ENCODE results near the gene L2HGDH.
"Not testable (repeated sequence)": the region's sequence is repeated elsewhere in the genome, so short reads cannot be mapped to it uniquely, and the experiment has no call there.

L2HGDH gene

GRCh38 chr14:50311972-50312733 lies at the start of gene L2HGDH, which contains the start of gene DMAC2L:
Gene L2HGDH (minus strand): TSS chr14:50312229. CDS start chr14:50312150, 79 bp downstream.
Gene DMAC2L (plus strand): TSS chr14:50312324. CDS start chr14:50321488, 9,164 bp downstream.
- peak; percentile 97 for DNase-seq

DNA sequence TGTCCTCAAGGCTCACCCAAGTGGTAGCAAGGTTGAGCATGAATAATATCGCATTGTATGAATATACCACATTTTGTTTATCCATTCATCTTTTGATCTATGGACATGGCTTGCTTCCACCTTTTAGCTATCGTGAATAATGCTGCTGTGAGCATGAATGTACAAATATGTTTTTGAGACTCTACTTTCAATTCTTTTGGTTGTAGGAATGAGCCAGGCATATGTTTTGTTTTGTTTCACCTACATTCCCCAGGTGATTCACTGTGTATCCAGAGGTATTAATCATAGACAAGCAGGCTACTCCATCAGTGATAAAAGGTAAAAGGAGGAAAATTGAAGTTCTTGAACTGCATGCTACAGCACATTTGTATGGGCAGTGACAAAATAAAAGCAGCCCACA lies 48.8 kb upstream of the L2HGDH start:
- no peak for DNase-seq

DNA sequence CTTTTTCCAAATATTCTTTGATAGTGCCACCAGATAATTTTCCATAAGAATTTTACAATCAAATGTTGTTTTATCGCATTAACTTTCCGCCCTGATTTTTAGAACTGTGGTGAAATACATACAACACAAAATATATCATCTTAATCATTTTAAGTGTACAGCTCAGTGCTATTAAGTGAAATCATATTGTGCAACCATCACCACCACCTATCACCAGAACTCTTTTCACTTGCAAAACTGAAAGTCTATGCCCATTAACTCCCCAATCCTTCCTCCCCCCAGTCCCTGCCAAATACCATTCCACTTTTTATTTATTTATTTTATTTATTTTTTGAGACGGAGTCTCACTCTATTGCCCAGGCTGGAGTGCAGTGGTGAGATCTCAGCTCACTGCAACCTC lies 48.1 kb upstream of the L2HGDH start:
- DNase-seq: no peak

- no peak for DNase-seq
Observed at GRCh38 chr14:50359631-50360030, 47.6 kb upstream of the L2HGDH start.

- no peak for DNase-seq
Observed at GRCh38 chr14:50357753-50358395, 45.8 kb upstream of the L2HGDH start.

DNA sequence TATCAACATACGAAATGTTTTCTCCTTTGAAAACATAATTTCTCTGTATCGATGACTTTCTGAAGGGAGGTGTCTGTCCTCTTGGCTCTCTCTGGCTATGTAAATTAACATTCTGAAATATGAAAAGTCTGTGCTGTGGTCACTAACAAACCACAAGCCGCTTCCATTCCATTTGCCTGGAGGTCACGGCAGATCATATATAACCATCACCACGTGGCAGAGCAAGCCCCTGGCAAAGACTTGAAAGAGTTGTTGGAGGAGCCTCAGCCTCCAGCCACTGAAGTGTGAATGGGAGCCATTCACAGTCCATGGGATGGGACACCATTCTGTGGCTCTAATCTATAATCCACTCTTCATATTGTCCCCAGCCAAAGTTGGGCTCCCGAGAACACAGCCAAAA lies 45.1 kb upstream of the L2HGDH start:
- no peak for DNase-seq

GRCh38 chr14:50356283-50356682 lies 44.3 kb upstream of the L2HGDH start:
- DNase-seq: not testable (repeated sequence)

- DNase-seq: no peak
Observed at GRCh38 chr14:50355692-50356091, 43.7 kb upstream of the L2HGDH start.

DNA sequence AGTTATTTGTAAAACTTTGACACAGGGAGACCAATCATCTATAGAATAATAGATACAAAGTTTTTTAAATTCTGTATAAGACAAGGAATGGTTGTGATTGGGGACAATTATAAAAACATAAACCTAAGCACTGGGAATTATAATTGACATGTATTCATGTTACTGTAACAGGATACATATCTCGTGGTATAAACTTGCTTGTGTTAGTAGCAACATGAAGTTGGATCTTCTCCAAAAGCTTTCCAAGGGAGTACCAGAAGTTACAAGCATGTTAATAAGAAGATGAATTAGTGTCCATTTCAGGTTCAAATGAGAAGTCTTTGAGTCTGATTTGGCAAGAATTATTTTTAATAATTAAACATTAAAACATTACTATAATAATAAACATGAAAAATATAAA lies 42.5 kb upstream of the L2HGDH start:
- no peak for DNase-seq

DNA sequence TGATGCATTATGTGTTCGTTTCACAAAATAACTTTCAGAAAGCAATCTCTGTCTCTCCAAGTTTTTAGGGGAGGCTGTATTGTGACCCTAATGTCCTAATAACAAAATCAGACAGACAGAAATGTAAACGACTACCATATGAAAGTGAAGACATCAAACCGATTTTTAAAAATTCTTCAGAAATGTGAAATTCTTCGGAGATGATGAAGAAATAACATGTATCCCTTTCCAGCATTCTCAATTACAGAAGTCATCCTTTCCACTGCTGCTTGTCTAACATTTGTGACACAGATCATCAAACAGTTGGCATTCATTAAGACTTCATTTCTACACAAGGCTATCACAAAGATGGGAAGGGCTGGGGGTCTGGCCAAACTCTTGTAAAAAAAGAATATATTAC lies 41.1 kb upstream of the L2HGDH start:
- no peak for DNase-seq

- DNase-seq: no peak
Observed at GRCh38 chr14:50352584-50352983, 40.6 kb upstream of the L2HGDH start.

DNA sequence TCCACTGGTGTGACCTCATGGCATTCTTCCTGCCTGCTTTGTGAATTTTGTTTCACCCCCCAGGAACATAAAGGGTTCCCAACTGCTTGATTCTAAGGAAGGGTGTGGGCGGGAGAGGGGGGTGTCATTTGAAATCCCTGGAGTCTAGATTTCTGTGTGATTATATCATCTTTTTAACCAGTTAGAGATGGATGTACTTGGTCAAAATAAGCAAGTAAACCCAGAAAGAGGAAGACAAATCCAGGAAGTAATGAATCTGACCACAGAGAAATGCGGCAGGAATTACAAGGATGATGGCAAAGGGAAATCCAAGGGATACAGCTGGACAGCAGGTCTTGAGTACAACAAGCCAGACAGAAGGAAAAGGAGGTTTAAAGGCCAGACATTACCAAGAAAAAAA lies 38.9 kb upstream of the L2HGDH start:
- DNase-seq: no peak

DNA sequence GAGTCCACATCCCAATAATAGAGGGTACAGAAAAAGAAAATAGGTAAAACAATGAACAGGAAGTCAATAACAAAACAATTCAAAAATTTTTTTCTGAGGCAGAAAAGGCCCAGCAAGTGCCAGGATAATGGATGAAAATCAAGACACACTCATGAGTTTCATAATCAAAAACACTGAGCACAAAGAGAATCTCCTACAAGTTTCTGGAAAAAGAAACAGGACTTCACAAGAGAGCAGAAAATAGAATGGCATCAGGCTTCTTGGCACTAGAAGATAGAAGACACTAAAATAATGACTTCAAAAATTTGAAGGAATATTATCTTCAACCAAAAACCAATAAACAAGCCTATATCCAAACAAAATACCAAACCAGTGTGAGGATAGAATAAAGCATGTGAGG lies 36.9 kb upstream of the L2HGDH start:
- no peak for DNase-seq

DNA sequence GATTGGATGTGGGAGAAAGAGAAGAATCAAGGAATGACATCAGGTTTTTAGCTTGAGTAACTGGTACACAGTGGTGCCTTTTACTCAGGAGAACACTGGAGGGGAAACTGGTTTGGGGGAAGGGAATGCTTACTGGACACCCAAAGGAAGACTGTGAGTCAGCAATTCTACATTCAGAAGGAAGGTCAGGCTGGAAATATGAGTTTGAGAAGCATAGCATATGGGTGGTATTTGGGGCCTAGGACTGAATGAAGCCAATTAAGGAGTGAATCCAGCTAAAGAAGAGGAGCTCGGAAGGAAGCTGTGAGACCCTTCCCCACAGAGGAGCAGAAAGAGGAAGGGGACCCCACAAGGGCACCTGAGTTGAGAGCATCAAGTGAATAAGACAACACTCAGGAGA lies 35.5 kb upstream of the L2HGDH start:
- peak; percentile 63 for DNase-seq

GRCh38 chr14:50345846-50346422 lies 33.9 kb upstream of the L2HGDH start:
- no peak for DNase-seq

- DNase-seq: no peak
Observed at GRCh38 chr14:50344876-50345563, 33.0 kb upstream of the L2HGDH start.

DNA sequence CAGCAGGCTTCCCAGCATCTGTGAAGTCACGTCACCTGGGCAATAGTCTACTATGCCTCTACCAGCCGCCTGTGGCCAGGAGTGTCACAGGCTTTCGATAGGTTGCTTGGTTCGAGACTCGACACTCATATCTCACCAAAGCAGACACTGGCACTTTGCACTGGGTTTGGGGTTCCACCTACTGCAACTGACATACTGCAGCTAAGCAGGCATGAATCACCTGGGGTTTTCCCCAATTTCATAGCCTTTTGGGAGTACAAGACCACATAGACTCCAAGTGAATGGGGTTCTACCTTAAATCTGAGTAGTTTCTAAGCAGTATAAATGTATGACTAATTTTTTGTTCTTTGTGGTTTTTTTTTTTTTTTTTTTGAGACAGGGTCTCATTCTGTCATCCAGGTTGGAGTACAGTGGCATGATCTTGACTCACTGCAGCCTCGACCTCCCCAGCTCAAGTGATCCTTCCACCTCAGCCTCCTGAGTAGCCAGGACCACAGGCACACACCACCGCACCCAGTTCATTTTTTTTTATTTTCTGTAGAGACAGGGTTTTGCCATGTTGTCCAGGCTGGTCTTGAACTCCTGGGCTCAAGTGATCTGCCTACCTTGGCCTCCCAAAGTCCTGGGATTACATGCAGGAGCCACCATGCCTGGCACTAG lies 32.2 kb upstream of the L2HGDH start:
- no peak for DNase-seq

GRCh38 chr14:50343434-50343833 lies 31.4 kb upstream of the L2HGDH start:
- DNase-seq: no peak

GRCh38 chr14:50342221-50343078 lies 30.4 kb upstream of the L2HGDH start:
- peak; percentile 75 for DNase-seq

GRCh38 chr14:50340963-50341362 lies 28.9 kb upstream of the L2HGDH start:
- no peak for DNase-seq

DNA sequence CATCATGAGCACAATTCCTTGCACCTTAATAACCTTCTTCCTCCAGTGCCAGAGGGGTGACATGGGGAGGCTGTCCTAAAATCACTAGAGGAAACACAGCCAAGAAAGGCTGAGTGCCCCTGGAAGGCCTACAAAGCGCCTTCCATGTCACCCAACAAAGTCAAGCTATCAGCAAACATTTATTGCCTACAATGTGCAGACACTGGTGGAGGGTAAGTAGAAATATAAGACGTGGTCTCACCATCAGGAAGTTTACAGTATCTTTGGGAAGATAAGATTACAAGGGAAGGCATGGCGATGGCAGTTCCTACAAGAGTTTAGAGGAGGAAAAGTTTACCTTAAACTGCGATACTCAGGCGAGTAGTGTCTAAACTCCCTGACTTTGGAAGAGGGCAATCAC lies 28.0 kb upstream of the L2HGDH start:
- no peak for DNase-seq

All from DMS53 (cell line).